GM18867 (cell line): ENCODE measurements around the gene CDC42BPA.
"Not testable (repeated sequence)": the region's sequence is repeated elsewhere in the genome, so short reads cannot be mapped to it uniquely, and the experiment has no call there.

Experiments used
- ATAC-seq: cut with Tn5 transposase; IDR thresholded peaks from one replicate; pipeline ENCODE4 v1.9.1; 2021; ENCODE audit warnings: mild to moderate bottlenecking, moderate library complexity; ENCODE audit not compliant: unreplicated experiment

CDC42BPA gene

GRCh38 chr1:227308367-227309336, 9.6 kb downstream of the CDC42BPA start:
- no peak for ATAC-seq

GRCh38 chr1:227306689-227307088, 11.6 kb downstream of the CDC42BPA start:
- ATAC-seq = no peak

DNA sequence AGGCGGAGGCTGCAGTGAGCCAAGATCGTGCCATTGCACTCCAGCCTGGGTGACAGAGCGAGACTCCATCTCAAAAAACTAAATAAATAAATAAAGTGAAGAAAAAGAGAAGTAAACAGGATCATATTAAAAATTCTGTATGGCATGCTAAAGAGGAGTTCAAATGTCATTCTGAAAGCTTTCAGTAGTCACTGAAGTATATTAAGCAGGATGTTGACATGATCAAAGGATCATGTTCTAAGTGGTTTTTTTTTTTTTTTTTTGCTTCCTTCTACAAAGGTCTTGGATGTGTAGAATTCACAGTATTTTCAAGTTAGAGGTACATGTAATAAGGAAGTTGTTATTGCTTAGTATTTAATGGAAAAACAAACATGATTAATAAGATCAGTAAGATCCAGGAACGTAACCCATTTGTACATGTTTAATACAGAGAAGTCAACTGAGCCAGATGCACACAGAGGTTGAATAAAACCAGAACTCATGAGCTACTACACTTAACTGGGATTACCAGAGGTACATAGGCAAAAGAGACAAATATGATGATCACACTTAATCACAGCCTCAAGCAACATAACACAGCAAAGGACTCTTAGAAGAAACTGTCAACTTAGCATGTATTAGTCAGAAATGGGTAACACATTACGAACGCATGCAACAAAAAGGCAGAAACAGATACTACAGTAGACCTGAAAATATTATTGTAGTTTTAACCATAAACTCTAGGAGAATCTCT, 12.2 kb downstream of the CDC42BPA start:
- ATAC-seq = no peak

DNA sequence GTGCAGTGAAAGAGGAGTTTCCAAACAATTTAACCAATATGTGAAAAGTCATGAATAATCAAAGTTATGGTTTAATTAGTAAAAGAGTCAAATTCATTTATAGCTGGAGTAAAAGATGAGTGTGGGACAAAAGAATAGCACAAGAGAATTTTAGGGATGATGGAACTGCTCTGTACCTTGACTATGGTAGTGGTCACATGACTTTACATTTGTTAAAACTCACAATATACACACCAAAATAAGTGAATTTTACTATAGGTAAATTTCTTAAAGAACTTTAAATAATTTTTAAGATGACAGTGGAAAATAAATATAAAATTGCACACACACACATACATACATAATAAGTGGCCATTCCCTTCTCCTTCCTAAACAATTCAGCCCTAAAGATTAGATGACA, 13.6 kb downstream of the CDC42BPA start:
- no peak for ATAC-seq

GRCh38 chr1:227303662-227304061, 14.6 kb downstream of the CDC42BPA start:
- no peak for ATAC-seq

- no peak for ATAC-seq
Measured at GRCh38 chr1:227300682-227301081, 17.6 kb downstream of the CDC42BPA start.

DNA sequence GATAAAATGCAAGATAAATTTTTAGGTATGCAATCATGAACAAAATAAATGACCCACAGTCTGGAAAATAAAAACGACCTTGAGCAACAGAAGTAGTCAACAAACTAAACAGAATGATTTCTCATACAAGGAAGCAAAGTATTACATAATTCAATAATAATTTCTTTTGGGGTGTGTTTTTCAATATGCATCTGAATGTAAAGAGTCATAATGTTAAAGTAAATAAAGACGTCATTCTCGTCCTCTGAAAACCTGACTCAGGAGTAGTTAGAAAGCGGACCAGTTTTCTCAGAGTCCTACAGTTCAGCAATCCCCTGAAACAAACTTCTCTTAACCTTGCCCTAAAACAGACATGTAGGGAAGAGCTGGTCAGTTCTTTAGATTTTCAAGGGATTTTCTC, 18.6 kb downstream of the CDC42BPA start:
- ATAC-seq = no peak

DNA sequence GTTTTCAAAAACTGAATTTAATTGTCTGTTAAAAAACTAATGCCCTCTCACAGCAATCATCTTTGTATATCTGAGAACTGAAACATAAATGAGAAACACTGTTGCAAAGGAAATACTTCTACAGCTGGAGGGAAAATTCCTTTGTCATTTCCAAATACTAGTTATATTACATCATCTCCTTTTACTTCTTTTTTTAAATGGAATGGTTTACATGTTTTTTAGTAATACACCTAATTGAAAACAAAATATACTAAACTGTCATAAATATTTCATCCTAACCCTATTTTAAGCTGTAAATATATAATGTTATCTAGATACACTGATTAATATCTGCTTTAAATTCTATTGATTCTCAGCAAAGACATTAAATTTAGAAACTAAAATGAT, 19.1 kb downstream of the CDC42BPA start:
- ATAC-seq = no peak

- no peak for ATAC-seq
Measured at GRCh38 chr1:227298512-227299240, 19.6 kb downstream of the CDC42BPA start.

DNA sequence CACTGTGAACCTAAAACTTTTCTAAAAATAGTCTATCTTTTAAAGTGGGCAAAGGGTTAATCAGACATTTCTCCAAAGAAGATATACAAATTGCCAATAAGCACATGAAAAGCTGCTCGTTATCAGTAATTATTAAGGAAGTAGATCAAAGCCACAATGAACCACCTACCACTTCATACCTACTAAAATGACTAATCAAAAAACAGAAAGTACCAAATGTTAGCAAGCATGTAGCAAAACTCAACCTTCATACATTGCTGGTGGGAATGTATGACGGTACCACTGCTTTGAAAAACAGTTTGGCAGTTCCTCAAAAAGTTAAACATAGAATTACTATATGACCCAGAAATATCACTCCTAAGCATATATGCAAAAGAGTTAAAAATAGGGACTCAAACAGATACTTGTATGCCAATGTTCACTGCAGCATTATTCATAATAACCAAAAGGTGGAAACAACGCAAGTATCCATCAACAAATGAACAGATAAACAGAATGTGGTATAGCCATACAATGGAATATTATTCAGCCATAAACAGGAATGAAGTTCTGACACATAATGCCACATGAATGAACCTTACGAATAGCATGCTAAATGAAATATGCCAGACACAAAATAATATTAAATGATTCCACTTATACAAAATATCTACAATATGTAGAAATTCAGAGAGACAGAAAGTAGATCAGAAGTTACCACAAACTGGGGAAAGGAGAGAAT, 21.1 kb downstream of the CDC42BPA start:
- no peak for ATAC-seq

- no peak for ATAC-seq
Measured at GRCh38 chr1:227295609-227296008, 22.7 kb downstream of the CDC42BPA start.

GRCh38 chr1:227285745-227286144, 32.5 kb downstream of the CDC42BPA start:
- ATAC-seq = no peak

DNA sequence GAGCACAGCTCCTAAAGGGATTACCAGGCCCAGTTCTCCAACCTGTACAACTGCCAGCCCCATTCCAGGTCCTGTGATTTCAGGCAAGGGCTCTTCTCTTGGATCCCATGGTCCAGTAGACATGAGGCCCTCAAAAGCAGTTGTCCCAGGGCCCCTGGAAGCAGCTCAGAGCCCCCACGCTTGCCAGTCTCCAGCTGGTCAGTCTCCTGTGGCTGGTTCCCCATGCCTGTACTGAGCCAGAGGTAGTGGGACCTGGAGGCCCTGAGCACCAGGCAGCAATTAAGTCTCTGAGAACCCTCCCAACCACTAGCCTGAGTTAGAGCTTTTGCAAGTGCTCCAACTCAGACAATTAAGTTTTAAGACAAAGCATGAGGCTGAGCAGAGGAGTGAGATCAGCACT, 36.9 kb downstream of the CDC42BPA start:
- ATAC-seq = no peak

DNA sequence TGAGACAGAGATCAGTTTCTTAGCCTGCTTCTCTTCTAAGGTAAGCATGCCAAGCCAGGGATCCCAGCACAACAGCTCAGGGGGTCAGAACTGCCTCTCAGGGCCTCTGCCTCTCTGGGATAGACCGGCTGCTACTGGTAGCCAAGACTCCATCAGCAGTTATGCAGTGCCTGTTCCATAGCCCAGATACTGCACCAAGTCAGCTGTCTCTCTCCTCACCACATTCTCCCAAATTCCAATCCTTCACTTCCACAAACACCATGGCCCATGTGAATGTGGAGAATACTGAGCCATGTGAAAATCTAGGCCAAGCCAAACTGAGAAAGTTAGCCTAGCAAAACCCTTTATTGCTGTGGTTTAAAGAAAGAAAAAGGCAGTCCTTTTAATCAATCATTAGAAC, 37.5 kb downstream of the CDC42BPA start:
- ATAC-seq = no peak

DNA sequence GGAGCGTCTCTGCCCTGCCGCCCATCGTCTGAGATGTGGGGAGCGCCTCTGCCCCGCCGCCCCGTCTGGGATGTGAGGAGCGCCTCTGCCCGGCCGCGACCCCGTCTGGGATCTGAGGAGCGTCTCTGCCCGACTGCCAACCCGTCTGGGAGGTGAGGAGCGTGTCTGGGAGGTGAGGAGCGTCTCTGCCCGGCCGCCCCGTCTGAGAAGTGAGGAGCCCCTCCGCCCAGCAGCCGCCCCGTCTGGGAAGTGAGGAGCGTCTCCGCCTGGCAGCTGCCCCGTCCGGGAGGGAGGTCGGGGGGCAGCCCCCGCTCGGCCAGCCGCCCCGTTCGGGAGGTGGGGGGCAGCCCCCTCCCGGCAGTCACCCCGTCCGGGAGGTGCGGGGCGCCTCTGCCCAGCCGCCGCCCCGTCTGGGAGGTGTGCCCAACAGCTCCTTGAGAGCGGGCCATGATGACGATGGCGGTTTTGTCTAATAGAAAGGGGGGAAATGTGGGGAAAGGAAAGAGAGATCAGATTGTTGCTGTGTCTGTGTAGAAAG, 42.1 kb downstream of the CDC42BPA start:
- ATAC-seq = not testable (repeated sequence)

DNA sequence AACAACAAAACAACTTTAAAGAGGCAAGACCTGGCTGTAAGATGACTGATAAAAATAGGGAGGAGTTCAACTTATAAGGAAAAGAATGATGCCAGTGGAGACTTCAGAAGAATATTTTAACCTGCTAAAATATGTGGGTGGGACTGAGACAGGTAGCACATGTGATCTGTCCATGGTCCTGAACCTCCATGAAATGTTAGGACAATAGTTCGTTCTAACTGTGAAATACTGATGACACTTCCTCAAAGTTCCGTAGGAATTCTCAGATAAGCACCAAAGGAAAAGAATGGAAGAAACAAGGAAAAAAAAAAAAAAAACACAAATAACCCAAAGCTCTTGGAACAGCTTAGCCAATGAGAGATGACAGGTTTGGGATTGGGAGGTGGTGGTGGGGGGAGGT, 44.7 kb downstream of the CDC42BPA start:
- ATAC-seq = no peak

DNA sequence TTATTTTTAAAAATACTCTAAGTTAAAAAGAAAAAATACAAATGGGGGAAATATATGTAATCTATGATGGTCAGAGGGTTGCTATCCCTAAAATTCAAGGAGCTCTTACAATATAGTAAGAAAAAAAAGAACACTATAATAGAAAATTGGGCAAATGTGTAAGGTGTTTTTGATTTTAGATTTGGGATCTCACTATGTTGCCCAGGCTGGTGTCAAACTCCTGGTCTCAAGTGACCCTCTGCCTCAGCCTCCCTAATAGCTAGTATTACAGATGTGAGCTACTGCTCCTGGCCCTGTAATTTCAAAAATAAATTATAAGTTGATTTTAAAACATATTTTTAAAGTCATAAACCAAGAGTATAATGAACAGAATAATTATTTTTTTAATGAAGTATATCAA, 45.9 kb downstream of the CDC42BPA start:
- no peak for ATAC-seq

GRCh38 chr1:227270554-227270953, 47.7 kb downstream of the CDC42BPA start:
- ATAC-seq = no peak

DNA sequence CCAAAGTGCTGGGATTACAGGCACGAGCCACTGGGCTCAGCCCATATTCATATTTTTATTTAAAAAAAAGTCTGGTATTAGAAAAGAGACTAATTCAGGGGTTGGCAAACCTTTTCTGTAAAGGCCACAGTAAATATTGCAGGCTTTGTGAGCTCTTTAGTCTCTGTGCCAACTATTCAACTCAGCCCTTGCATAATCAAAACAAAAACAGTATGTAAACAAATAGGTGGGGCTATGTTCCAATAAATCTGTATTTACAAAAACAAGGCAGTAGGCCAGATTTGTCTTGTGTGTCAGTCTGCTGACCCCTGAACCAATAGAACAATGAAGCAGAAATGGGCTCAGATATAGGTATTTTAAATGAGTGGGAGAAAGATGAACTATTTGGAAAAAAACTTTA, 49.3 kb downstream of the CDC42BPA start:
- no peak for ATAC-seq

GRCh38 chr1:227265891-227266290, 52.4 kb downstream of the CDC42BPA start:
- no peak for ATAC-seq
